Caco-2 (cell line): ENCODE measurements around the gene ERGIC1. TPM values are rescaled to one million over a fixed set of nuclear protein-coding genes. Genes with fewer than 3 reads are reported as not detected.

Source experiments
- BruUV-seq: library from RNA; stranded (reverse); fragments of 400-500 nt; replicated peaks from 2 replicates; lab custom pipeline; 2021; lab: Mats Ljungman, UMichigan
- CTCF ChIA-PET: fragments of 300-600 bp; sonication (Branson Sonifier 250); formaldehyde crosslinking; loops from one replicate; lab custom pipeline; 2022; ENCODE audit warnings: antibody characterized with exemption; lab: Charles Lee
- POLR2A ChIA-PET: fragments of 300-600 bp; sonication (Branson Sonifier 250); formaldehyde crosslinking; loops from one replicate; lab custom pipeline; 2022; ENCODE audit warnings: antibody characterized with exemption; lab: Charles Lee
- DNase-seq, 2 experiments: peaks; one replicate each; pipeline versions ENCODE4 v3.0.0 to v3.0.0-alpha.2; 2020 to 2022
- H3K27me3 ChIP-seq: replicated peaks from 2 replicates; pipeline ENCODE4 v1.6.0; 2011; ENCODE audit warnings: low read length; ENCODE audit not compliant: control insufficient read depth, insufficient read depth
- H3K36me3 ChIP-seq: 2 replicates; pipeline ENCODE4 v1.5.1; 2011; ENCODE audit warnings: low read length; ENCODE audit not compliant: control insufficient read depth, insufficient read depth
- H3K4me1 ChIP-seq: fragments of 250-450 bp; sonication (Bioruptor Pico); 2 replicates; pipeline ENCODE4 v1.5.1; 2020; ENCODE audit warnings: mild to moderate bottlenecking
- H3K4me3 ChIP-seq: 2 replicates; pipeline ENCODE4 v1.5.1; 2011; ENCODE audit warnings: low read depth, mild to moderate bottlenecking, control low read depth, low read length
- H3K9me3 ChIP-seq: fragments of 250-450 bp; sonication (Bioruptor Pico); 2 replicates; pipeline ENCODE4 v1.5.1; 2020; ENCODE audit warnings: mild to moderate bottlenecking, moderate library complexity
- H3K27ac Mint-ChIP-seq: one replicate; pipeline ENCODE4 v1.8.0; 2022; ENCODE audit warnings: mixed read lengths; ENCODE audit not compliant: unreplicated experiment
- H3K27me3 Mint-ChIP-seq: one replicate; pipeline ENCODE4 v1.8.0; 2022; ENCODE audit warnings: mixed read lengths; ENCODE audit not compliant: insufficient read depth, unreplicated experiment
- H3K36me3 Mint-ChIP-seq: one replicate; pipeline ENCODE4 v1.8.0; 2022; ENCODE audit warnings: mild to moderate bottlenecking, mixed read lengths; ENCODE audit not compliant: insufficient read depth, unreplicated experiment
- H3K4me1 Mint-ChIP-seq: one replicate; pipeline ENCODE4 v1.8.0; 2022; ENCODE audit warnings: low read depth, mixed read lengths; ENCODE audit not compliant: unreplicated experiment
- H3K4me3 Mint-ChIP-seq: one replicate; pipeline ENCODE4 v1.8.0; 2022; ENCODE audit warnings: mild to moderate bottlenecking, moderate library complexity, mixed read lengths; ENCODE audit not compliant: unreplicated experiment
- H3K9me3 Mint-ChIP-seq: one replicate; pipeline ENCODE4 v1.8.0; 2022; ENCODE audit warnings: mixed read lengths; ENCODE audit not compliant: unreplicated experiment
- CTCF ChIP-seq, 2 experiments: fragments of 200-600 bp in 1 of 2; IDR thresholded peaks; 1 replicate in 1 of 2; 2 replicates in 1 of 2; pipeline versions ENCODE4 v1.5.1 to v1.8.0; 2011 to 2022; ENCODE audit warnings: antibody characterized with exemption in 1 of 2, control low read depth in 1 of 2, inconsistent platforms in 1 of 2, low read depth in 1 of 2, low read length in 1 of 2, mild to moderate bottlenecking in 1 of 2, moderate library complexity in 1 of 2; ENCODE audit not compliant: insufficient read depth in 1 of 2, severe bottlenecking in 1 of 2, unreplicated experiment in 1 of 2
- intact Hi-C: fragments of 100-400 bp; cut with micrococcal nuclease; formaldehyde crosslinking; loops from one replicate; pipeline ENCODE4 v1.10.0; 2022; ENCODE audit not compliant: unreplicated experiment
- total RNA-seq: library from RNA; stranded (reverse); gene quantifications from 2 replicates; pipeline ENCODE4 v1.2.3, GENCODE V29; 2022

The ERGIC1 gene
- total RNA-seq, 1 experiment from 2014 or later: 161 TPM

DNA sequence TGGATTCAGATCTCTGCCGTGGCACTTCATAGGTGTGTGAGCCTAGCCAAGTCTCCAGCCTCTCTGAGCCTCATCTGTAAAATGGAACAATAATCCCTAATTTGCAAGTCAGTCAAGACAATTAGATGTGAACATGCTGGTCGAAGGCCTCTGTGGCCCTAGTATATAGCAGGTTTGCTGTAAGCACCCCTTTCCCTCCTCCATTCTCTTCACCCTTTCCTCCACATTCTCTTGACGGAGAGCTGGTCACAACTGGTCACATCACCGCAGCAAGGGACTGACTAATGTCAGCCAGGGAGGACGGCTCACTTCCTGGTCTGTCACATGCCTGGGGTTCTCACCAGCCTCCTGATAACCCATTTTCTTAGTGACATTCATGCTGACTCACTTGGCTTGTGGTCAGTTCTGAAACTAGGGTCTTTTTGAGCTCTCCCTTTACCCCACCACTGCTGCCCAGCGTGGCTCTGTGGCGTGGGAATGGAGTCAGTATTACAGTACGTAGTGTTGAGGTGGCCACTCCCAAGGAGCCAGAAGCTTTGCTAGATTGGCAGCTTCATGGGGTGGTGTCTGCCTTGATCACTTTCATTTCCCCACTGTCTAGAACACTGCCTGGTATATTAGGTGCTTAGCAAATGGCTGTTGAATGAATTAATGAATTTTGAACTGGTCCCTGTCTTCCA, 47.8 kb downstream of the ERGIC1 start:
- peaks cover 13% of the 10 kb centered on the region for H3K4me1 Mint-ChIP-seq
- no peaks in the 10 kb centered on the region for H3K9me3 ChIP-seq
- POLR2A ChIA-PET: no interaction called here
- intact Hi-C loops: no loop called here
- BruUV-seq: no TSS peak
- no peaks in the 10 kb centered on the region for H3K27me3 Mint-ChIP-seq
- peaks cover 14% of the 10 kb centered on the region for H3K4me1 ChIP-seq
- DNase-seq: no peak
- H3K36me3 Mint-ChIP-seq: peaks cover 5% of the 10 kb centered on the region
- no peaks in the 10 kb centered on the region for H3K9me3 Mint-ChIP-seq
- no peaks in the 10 kb centered on the region; the same call in 1 of the 2 replicates for H3K36me3 ChIP-seq
- CTCF ChIA-PET: interaction anchor here (0.6 kb wide), 1 partner anchor 18 kb away, joined by 3 read pairs; no protein-coding TSS in a partner anchor
- no peaks in the 10 kb centered on the region for H3K27me3 ChIP-seq
- no peak overlapping the region for H3K4me3 Mint-ChIP-seq
- TF ChIP-seq CTCF (IDR thresholded peaks at IDR 0.05; ENCODE audit: insufficient read depth in 1 of 2, low read depth in 1 of 2, low read length in 1 of 2, severe bottlenecking in 1 of 2, unreplicated experiment in 1 of 2): no peak
- no peak overlapping the region for H3K4me3 ChIP-seq
- no peak overlapping the region for H3K27ac Mint-ChIP-seq

DNA sequence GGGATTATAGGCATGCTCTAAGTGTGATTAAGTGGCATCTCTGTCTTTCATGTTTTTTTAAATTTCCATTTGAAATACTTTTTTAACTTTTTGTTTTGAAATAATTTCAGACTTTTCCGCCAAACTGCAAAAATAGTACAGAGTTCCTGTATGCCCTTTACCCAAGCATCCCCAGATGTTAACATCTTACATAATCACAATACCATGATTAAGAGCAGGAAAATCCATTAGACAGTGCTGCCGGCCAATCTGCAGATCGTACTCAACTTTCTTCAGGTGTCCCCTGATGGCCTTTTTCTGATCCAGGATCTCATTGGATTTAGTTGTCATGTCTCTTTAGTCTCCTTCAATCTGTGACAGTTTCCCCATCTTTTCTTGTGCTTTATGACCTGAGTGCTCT, 49.0 kb downstream of the ERGIC1 start:
- H3K27me3 ChIP-seq: no peaks in the 10 kb centered on the region
- Mint-ChIP-seq H3K27ac (no peak overlapping the region), H3K27me3 (no peaks in the 10 kb centered on the region), H3K4me1 (peaks cover 13% of the 10 kb centered on the region), H3K36me3 (peaks cover 16% of the 10 kb centered on the region), H3K9me3 (no peaks in the 10 kb centered on the region), H3K4me3 (no peak overlapping the region)
- H3K4me1 ChIP-seq: peaks cover 14% of the 10 kb centered on the region
- DNase-seq: no peak
- H3K36me3 ChIP-seq: no peaks in the 10 kb centered on the region; the same call in 1 of the 2 replicates
- H3K4me3 ChIP-seq: no peak overlapping the region
- no peaks in the 10 kb centered on the region for H3K9me3 ChIP-seq
- ChIA-PET CTCF (no interaction called here), POLR2A (no interaction called here)
- intact Hi-C loops: no loop called here
- TF ChIP-seq CTCF (IDR thresholded peaks at IDR 0.05; ENCODE audit: insufficient read depth in 1 of 2, low read depth in 1 of 2, low read length in 1 of 2, severe bottlenecking in 1 of 2, unreplicated experiment in 1 of 2): no peak
- no TSS peak for BruUV-seq

DNA sequence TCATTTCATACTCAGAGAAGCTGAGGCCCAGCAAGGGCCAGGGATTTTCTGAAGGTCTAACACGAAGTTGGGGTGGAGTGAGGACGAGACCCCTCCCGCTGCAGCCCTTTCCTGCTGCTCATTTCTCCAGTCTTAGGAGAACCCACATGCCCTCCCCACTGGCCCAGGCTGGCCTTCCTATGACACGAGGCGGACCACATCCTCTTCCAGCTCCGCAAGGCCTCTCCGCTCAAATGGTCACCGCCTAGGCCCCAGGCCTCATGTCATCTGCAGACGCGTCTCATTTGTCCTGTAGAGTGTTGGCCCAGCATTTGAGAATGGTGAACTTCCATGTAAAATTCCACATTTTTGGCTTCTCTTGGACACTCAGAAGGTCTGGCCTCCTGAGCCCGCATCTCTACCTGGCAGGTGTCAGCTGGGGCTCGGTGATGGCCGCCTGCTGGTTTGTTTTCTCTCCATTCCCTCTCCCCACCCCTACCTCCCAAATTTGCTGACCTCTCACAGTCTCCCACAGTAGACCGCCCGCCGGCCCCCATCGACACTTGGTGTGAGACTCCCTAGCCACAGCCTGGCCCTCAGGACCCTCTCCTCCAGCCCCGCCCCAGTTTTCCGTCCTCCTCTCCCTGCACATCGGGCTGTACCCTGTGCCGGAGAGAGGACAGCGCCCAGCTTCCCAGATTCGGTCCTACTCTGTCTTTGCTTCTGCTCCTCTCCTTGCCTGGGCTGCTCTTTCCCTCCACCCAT, 51.7 kb downstream of the ERGIC1 start:
- Histone ChIP-seq H3K4me3 (no peak overlapping the region), H3K36me3 (no peaks in the 10 kb centered on the region; the same call in none of the 2 replicates), H3K9me3 (no peaks in the 10 kb centered on the region), H3K4me1 (peaks cover 14% of the 10 kb centered on the region), H3K27me3 (no peaks in the 10 kb centered on the region)
- TF ChIP-seq CTCF (IDR thresholded peaks at IDR 0.05; ENCODE audit: insufficient read depth in 1 of 2, low read depth in 1 of 2, low read length in 1 of 2, severe bottlenecking in 1 of 2, unreplicated experiment in 1 of 2): no peak
- H3K4me1 Mint-ChIP-seq: peaks cover 13% of the 10 kb centered on the region
- CTCF ChIA-PET: interaction anchor here (0.6 kb wide), 1 partner anchor 98 kb away, joined by 3 read pairs; no protein-coding TSS in a partner anchor
- H3K4me3 Mint-ChIP-seq: no peak overlapping the region
- peaks cover 43% of the 10 kb centered on the region for H3K36me3 Mint-ChIP-seq
- H3K27me3 Mint-ChIP-seq: no peaks in the 10 kb centered on the region
- H3K9me3 Mint-ChIP-seq: no peaks in the 10 kb centered on the region
- peak overlapping the region; percentile 37 for H3K27ac Mint-ChIP-seq
- POLR2A ChIA-PET: no interaction called here
- intact Hi-C loops: loop anchor here (2.0 kb wide), 1 partner anchor 17 kb away; no protein-coding TSS in a partner anchor
- no TSS peak for BruUV-seq
- no peak for DNase-seq
